H1 (cell line): Measurements from ENCODE around the gene CCDC191. TPM values are rescaled to one million over a fixed set of nuclear protein-coding genes. Genes with fewer than 3 reads are reported as not detected.

Experiments
- CHD2 ChIP-seq: IDR thresholded peaks from 2 replicates; pipeline ENCODE4 v1.6.1; 2012; ENCODE audit warnings: low read length, improper control_type of control experiment
- CREB1 ChIP-seq: IDR thresholded peaks from 2 replicates; pipeline ENCODE4 v1.6.1; 2012; ENCODE audit warnings: inconsistent platforms
- HDAC2 ChIP-seq, 2 experiments: fragments of 300-600 bp in 1 of 2; sonication (generic) in 1 of 2; IDR thresholded peaks; 2 replicates each; pipeline ENCODE4 v1.6.1; 2011 to 2012; ENCODE audit warnings: low read depth in 2 of 2, low read length in 2 of 2, mild to moderate bottlenecking in 2 of 2, moderate library complexity in 2 of 2, borderline replicate concordance in 1 of 2, inconsistent platforms in 1 of 2
- NRF1 ChIP-seq: IDR thresholded peaks from 2 replicates; pipeline ENCODE4 v1.6.1; 2011; ENCODE audit warnings: mild to moderate bottlenecking, low read depth, low read length, improper control_type of control experiment
- POLR2AphosphoS5 ChIP-seq: IDR thresholded peaks from 2 replicates; pipeline ENCODE4 v1.6.1; 2011; ENCODE audit warnings: low read depth, low read length
- POU5F1 ChIP-seq: IDR thresholded peaks from 2 replicates; pipeline ENCODE4 v1.6.1; 2011; ENCODE audit warnings: low read depth, mild to moderate bottlenecking, low read length, moderate library complexity
- SP2 ChIP-seq: IDR thresholded peaks from 2 replicates; pipeline ENCODE4 v1.6.1; 2012; ENCODE audit warnings: mild to moderate bottlenecking, low read length, inconsistent platforms
- SRF ChIP-seq: IDR thresholded peaks from 2 replicates; pipeline ENCODE4 v1.6.1; 2011; ENCODE audit warnings: mild to moderate bottlenecking, low read depth, low read length, moderate library complexity
- TAF1 ChIP-seq: IDR thresholded peaks from 2 replicates; pipeline ENCODE4 v1.6.1; 2011; ENCODE audit warnings: mild to moderate bottlenecking, low read depth, low read length
- polyA plus RNA-seq, 7 experiments: library from polyadenylated mRNA; depleted of rRNA in 3 of 7; stranded (reverse) in 5 of 7; unstranded in 2 of 7; fragments of >200 nt in 5 of 7; fragments of 200-250 nt in 2 of 7; gene quantifications; 1 replicate in 5 of 7; 2 replicates in 1 of 7; 4 replicates in 1 of 7; pipeline versions ENCODE4 v1.2.1 to v1.2.3, GENCODE V29; 2011 to 2013; ENCODE audit warnings: missing spikeins in 2 of 7, mixed read lengths in 2 of 7
- total RNA-seq: library from RNA; stranded (reverse); fragmentation: NEBNext Ultra II Directional; extraction: Animal tissue kit (Norgen Biotek cat#: 25700); gene quantifications from 2 replicates; pipeline ENCODE4 v1.2.1, GENCODE V29; 2021
- TF ChIP-seq, protein P1 (sequence below): fragments of 300-600 bp; sonication (generic); IDR thresholded peaks from 2 replicates; pipeline ENCODE4 v1.7.1; 2012; ENCODE audit warnings: low read length, moderate library complexity, mild to moderate bottlenecking, inconsistent platforms; ENCODE audit not compliant: insufficient replicate concordance

The CCDC191 gene
- total and polyA plus RNA-seq, 2 of the 8 experiments (the other 6 are each of a cell fraction or from before 2014, with no cell fraction given): 0.65 to 1.3 TPM

DNA sequence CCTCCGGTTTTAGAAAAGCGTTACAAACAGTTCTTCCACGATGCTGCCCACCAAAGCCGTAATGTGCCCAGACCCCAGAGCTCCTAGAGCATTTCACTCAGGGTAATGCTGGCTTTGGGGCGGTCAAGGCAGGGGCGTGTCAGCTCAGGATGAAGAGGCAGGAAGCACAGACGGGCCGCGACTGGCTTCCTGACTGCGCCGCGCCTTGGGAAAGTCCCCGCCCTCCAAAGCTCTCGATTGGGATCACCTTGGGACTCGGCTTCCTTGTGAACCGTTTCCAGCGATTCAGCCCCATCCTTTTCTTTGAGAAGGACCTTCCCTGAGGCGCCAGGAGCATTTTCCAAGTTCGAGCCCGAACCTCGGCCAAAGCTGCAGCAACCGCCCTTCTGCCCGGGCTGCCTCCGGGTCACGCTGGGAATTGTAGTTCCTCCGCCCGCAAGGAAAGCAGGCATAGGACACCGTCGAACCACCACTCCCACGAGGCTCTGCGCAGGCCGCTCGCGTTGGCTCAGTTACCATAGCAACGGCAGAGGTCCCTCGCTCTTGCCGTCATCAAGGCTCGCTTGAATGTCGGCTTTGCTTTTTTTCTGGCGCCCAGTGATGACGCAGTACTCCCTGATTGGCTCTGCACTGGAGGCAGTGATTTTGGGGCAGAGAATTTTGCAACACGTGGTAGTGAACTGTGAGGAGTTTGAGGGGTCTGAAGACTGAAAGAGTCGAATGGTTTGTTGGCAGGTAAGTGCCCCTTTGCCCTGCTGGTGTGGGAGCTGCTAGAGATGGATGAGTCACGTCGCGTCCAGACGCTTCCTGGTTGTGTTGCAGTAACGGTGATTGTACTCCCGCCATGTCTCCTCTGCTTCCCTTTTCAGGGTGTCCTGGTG is at the start of gene CCDC191, which contains the start of gene QTRT2 (continued):
- TF ChIP-seq, protein P1, sequence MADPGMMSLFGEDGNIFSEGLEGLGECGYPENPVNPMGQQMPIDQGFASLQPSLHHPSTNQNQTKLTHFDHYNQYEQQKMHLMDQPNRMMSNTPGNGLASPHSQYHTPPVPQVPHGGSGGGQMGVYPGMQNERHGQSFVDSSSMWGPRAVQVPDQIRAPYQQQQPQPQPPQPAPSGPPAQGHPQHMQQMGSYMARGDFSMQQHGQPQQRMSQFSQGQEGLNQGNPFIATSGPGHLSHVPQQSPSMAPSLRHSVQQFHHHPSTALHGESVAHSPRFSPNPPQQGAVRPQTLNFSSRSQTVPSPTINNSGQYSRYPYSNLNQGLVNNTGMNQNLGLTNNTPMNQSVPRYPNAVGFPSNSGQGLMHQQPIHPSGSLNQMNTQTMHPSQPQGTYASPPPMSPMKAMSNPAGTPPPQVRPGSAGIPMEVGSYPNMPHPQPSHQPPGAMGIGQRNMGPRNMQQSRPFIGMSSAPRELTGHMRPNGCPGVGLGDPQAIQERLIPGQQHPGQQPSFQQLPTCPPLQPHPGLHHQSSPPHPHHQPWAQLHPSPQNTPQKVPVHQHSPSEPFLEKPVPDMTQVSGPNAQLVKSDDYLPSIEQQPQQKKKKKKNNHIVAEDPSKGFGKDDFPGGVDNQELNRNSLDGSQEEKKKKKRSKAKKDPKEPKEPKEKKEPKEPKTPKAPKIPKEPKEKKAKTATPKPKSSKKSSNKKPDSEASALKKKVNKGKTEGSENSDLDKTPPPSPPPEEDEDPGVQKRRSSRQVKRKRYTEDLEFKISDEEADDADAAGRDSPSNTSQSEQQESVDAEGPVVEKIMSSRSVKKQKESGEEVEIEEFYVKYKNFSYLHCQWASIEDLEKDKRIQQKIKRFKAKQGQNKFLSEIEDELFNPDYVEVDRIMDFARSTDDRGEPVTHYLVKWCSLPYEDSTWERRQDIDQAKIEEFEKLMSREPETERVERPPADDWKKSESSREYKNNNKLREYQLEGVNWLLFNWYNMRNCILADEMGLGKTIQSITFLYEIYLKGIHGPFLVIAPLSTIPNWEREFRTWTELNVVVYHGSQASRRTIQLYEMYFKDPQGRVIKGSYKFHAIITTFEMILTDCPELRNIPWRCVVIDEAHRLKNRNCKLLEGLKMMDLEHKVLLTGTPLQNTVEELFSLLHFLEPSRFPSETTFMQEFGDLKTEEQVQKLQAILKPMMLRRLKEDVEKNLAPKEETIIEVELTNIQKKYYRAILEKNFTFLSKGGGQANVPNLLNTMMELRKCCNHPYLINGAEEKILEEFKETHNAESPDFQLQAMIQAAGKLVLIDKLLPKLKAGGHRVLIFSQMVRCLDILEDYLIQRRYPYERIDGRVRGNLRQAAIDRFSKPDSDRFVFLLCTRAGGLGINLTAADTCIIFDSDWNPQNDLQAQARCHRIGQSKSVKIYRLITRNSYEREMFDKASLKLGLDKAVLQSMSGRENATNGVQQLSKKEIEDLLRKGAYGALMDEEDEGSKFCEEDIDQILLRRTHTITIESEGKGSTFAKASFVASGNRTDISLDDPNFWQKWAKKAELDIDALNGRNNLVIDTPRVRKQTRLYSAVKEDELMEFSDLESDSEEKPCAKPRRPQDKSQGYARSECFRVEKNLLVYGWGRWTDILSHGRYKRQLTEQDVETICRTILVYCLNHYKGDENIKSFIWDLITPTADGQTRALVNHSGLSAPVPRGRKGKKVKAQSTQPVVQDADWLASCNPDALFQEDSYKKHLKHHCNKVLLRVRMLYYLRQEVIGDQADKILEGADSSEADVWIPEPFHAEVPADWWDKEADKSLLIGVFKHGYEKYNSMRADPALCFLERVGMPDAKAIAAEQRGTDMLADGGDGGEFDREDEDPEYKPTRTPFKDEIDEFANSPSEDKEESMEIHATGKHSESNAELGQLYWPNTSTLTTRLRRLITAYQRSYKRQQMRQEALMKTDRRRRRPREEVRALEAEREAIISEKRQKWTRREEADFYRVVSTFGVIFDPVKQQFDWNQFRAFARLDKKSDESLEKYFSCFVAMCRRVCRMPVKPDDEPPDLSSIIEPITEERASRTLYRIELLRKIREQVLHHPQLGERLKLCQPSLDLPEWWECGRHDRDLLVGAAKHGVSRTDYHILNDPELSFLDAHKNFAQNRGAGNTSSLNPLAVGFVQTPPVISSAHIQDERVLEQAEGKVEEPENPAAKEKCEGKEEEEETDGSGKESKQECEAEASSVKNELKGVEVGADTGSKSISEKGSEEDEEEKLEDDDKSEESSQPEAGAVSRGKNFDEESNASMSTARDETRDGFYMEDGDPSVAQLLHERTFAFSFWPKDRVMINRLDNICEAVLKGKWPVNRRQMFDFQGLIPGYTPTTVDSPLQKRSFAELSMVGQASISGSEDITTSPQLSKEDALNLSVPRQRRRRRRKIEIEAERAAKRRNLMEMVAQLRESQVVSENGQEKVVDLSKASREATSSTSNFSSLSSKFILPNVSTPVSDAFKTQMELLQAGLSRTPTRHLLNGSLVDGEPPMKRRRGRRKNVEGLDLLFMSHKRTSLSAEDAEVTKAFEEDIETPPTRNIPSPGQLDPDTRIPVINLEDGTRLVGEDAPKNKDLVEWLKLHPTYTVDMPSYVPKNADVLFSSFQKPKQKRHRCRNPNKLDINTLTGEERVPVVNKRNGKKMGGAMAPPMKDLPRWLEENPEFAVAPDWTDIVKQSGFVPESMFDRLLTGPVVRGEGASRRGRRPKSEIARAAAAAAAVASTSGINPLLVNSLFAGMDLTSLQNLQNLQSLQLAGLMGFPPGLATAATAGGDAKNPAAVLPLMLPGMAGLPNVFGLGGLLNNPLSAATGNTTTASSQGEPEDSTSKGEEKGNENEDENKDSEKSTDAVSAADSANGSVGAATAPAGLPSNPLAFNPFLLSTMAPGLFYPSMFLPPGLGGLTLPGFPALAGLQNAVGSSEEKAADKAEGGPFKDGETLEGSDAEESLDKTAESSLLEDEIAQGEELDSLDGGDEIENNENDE: no peak
- TF ChIP-seq POLR2AphosphoS5 (peak; percentile 75), CREB1 (peak; percentile 100), NRF1 (peak; percentile 14; the same call in 1 of the 2 replicates), HDAC2 (IDR thresholded peaks at IDR 0.05; ENCODE audit: borderline replicate concordance in 1 of 2, low read depth in 2 of 2, low read length in 2 of 2) (peak in 1 of 2 experiments; percentile 70; a peak in 2 of 4 replicates), SRF (peak; percentile 83), POU5F1 (no peak), SP2 (no peak), CHD2 (peak; percentile 73), TAF1 (peak; percentile 79)
